PFSK-1 (cell line): ENCODE results near the gene RPL37A.

Experiments used
- FOXP2 ChIP-seq: optimal IDR thresholded peaks from 2 replicates; pipeline ENCODE3; 2011; ENCODE audit warnings: borderline replicate concordance, control low read depth, inconsistent platforms; ENCODE audit not compliant: insufficient read depth; ENCODE audit errors: extremely low read length, extremely low read depth
- POLR2AphosphoS5 ChIP-seq: IDR thresholded peaks from 2 replicates; pipeline ENCODE4 v1.6.1; 2012; ENCODE audit warnings: low read depth, mild to moderate bottlenecking, control low read depth, low read length, moderate library complexity
- SIN3A ChIP-seq: IDR thresholded peaks from 2 replicates; pipeline ENCODE4 v1.6.1; 2012; ENCODE audit warnings: mild to moderate bottlenecking, low read length, moderate library complexity, borderline replicate concordance; ENCODE audit not compliant: insufficient read depth
- TAF1 ChIP-seq: IDR thresholded peaks from 2 replicates; pipeline ENCODE4 v1.6.1; 2012; ENCODE audit warnings: low read length, control low read depth, borderline replicate concordance; ENCODE audit not compliant: insufficient read depth
- TF ChIP-seq, protein P1 (sequence below), 2 experiments: IDR thresholded peaks; 2 replicates each; pipeline versions ENCODE4 v1.6.1 to v1.8.0; 2011 to 2012; ENCODE audit warnings: low read depth in 2 of 2, low read length in 2 of 2, control low read depth in 1 of 2, inconsistent platforms in 1 of 2, mild to moderate bottlenecking in 1 of 2, moderate library complexity in 1 of 2; ENCODE audit not compliant: insufficient read depth in 1 of 2

The RPL37A gene

DNA sequence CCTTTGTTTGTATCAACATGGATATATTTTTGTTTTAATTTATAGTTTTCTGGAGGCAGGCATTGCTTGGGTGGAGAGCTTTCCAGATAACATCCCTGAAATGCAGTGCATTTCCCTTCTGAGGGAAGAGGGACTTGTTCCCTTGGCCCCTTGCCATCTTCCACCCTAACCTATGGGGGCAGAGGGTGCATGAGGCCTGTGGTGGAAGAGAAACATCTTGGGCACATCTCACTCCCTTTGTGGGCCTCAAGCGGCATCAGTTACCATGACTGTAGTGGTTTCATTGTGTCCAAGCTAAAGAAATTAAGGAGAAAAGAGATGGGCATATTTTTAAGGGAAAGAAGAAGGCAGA lies 5.3 kb upstream of the RPL37A start:
- TF ChIP-seq, protein P1, sequence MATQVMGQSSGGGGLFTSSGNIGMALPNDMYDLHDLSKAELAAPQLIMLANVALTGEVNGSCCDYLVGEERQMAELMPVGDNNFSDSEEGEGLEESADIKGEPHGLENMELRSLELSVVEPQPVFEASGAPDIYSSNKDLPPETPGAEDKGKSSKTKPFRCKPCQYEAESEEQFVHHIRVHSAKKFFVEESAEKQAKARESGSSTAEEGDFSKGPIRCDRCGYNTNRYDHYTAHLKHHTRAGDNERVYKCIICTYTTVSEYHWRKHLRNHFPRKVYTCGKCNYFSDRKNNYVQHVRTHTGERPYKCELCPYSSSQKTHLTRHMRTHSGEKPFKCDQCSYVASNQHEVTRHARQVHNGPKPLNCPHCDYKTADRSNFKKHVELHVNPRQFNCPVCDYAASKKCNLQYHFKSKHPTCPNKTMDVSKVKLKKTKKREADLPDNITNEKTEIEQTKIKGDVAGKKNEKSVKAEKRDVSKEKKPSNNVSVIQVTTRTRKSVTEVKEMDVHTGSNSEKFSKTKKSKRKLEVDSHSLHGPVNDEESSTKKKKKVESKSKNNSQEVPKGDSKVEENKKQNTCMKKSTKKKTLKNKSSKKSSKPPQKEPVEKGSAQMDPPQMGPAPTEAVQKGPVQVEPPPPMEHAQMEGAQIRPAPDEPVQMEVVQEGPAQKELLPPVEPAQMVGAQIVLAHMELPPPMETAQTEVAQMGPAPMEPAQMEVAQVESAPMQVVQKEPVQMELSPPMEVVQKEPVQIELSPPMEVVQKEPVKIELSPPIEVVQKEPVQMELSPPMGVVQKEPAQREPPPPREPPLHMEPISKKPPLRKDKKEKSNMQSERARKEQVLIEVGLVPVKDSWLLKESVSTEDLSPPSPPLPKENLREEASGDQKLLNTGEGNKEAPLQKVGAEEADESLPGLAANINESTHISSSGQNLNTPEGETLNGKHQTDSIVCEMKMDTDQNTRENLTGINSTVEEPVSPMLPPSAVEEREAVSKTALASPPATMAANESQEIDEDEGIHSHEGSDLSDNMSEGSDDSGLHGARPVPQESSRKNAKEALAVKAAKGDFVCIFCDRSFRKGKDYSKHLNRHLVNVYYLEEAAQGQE (IDR thresholded peaks at IDR 0.05; ENCODE audit: insufficient read depth in 1 of 2, low read depth in 2 of 2, low read length in 2 of 2), result no peak
- TF ChIP-seq POLR2AphosphoS5 (no peak), FOXP2 (no peak), TAF1 (no peak), SIN3A (no peak)

DNA sequence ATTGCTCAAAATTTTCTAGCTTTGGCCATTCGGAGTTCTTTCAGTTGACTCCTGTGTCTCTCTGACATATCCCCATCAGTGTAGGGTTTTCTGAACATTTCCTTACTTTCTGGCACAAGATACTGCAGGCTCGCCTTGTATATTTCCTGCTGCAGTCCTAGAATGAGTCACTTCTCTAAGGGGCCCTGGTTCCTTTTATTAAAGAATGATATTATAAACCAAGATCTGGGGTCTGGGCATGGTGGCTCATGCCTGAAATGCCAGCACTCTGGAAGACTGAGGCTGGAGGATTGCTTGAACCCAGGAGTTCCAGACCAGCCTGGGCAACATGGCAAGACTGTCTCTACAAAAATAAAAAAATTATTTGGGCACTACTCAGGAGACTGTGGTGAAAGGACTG lies 3.0 kb upstream of the RPL37A start:
- no peak for TF ChIP-seq POLR2AphosphoS5
- TF ChIP-seq SIN3A, result no peak
- TF ChIP-seq FOXP2, result no peak
- TF ChIP-seq, protein P1 (IDR thresholded peaks at IDR 0.05; ENCODE audit: insufficient read depth in 1 of 2, low read depth in 2 of 2, low read length in 2 of 2), result no peak
- no peak for TF ChIP-seq TAF1

DNA sequence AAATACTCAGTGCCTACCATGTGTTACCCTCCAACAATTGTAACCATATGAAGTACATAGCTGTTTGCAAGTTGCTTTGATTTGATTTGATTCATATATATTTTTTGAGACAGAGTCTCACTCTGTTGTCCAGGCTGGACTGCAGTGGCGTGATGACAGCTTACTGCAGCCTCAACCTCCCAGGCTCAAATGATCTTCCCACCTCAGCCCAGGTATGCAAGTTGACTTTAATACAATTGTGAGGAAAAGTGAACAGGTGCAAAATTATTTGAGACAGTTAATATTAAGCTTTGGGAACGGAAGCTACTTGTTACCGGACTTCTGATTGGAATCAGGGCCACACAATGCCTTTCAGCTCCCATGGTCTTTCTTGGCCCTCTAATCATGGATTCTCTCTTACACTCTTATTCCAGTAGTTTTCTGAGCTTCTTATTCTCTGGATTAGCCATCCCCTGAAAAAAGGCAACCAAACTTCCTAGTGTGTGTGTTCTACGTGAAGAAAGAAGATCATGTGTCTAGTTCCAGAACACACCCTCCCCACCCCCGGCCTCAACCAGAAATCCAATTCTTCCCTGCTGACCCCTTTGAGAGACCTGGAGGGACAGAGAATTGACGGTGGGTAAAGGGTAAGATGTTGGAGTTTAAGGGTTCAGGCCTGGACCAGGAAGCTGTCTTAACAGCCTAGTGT lies 1.1 kb upstream of the RPL37A start:
- TF ChIP-seq POLR2AphosphoS5 (no peak), SIN3A (no peak), FOXP2 (no peak), TAF1 (no peak)
- TF ChIP-seq, protein P1 (IDR thresholded peaks at IDR 0.05; ENCODE audit: insufficient read depth in 1 of 2, low read depth in 2 of 2, low read length in 2 of 2), result no peak

DNA sequence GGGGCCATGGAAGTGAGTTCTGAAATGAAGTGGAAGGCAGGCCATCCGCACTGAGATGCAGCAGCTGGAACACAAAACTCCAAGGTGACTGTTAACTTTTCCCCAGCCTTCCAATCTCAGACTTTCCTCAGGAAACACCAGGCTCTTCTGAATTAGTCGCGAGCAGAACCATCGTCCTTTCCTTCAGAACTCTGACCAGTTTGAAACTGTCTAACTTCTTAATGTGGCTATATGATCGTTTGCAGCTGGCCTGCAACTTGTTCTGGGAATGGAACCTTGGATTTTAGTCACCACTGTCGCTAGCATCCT lies 620 bp upstream of the RPL37A start:
- TF ChIP-seq FOXP2 (no peak), TAF1 (no peak), POLR2AphosphoS5 (no peak), SIN3A (no peak)
- TF ChIP-seq, protein P1 (IDR thresholded peaks at IDR 0.05; ENCODE audit: insufficient read depth in 1 of 2, low read depth in 2 of 2, low read length in 2 of 2), result no peak
